B cell (primary cell): ENCODE results near the gene C1orf105. TPM values are rescaled to one million over a fixed set of nuclear protein-coding genes. Genes with fewer than 3 reads are reported as not detected.

Experiments used
- ATAC-seq: fragments of 200-7000 bp; cut with Tn5 transposase; one replicate; pipeline ENCODE4 v1.10.0; 2021; ENCODE audit warnings: low read depth, mild to moderate bottlenecking, moderate number of reproducible peaks, moderate library complexity
- CTCF ChIA-PET: fragments of 350-600 bp; sonication (Branson Sonifier 250); formaldehyde crosslinking; loops from one replicate; lab custom pipeline; 2021; ENCODE audit warnings: antibody characterized with exemption, inconsistent platforms; lab: Charles Lee
- POLR2A ChIA-PET: fragments of 350-600 bp; sonication (Branson Sonifier 250); formaldehyde crosslinking; loops from one replicate; lab custom pipeline; 2021; ENCODE audit warnings: antibody characterized with exemption; lab: Charles Lee
- DNase-seq: peaks from one replicate; pipeline ENCODE4 v3.0.0; 2013
- H2AFZ ChIP-seq: 2 replicates; pipeline ENCODE4 v1.6.1; 2012; ENCODE audit warnings: mild to moderate bottlenecking, low read depth, low read length; ENCODE audit not compliant: insufficient read depth, poor library complexity, severe bottlenecking
- H3K27ac ChIP-seq, 2 donors: 1 replicate in 1 of 2; 2 replicates in 1 of 2; pipeline ENCODE4 v1.5.1; 2012 to 2013; ENCODE audit warnings: low read length in 2 of 2, mild to moderate bottlenecking in 2 of 2, moderate library complexity in 1 of 2
- H3K27me3 ChIP-seq, 4 experiments: fragments of 200-600 bp in 1 of 4; sonication (generic) in 1 of 4; replicated peaks in 1 of 4; 1 replicate in 2 of 4; 2 replicates in 2 of 4; pipeline versions ENCODE4 v1.6.1 to v1.7.0; 2013 to 2016; ENCODE audit warnings: low read length in 3 of 4, mild to moderate bottlenecking in 2 of 4, mixed read lengths in 1 of 4, moderate library complexity in 1 of 4; ENCODE audit not compliant: insufficient read depth in 4 of 4, control insufficient read depth in 3 of 4; ENCODE audit errors: control extremely low read depth in 1 of 4
- H3K36me3 ChIP-seq, 2 experiments: replicated peaks in 1 of 2; 1 replicate in 1 of 2; 2 replicates in 1 of 2; pipeline versions ENCODE4 v1.6.1 to v1.7.1; 2013; ENCODE audit warnings: low read length in 1 of 2; ENCODE audit not compliant: insufficient read depth in 2 of 2, control insufficient read depth in 1 of 2; ENCODE audit errors: control extremely low read depth in 1 of 2, extremely low read depth in 1 of 2
- H3K4me1 ChIP-seq, 2 donors: fragments of 200-600 bp in 1 of 2; sonication (generic) in 1 of 2; 1 replicate in 1 of 2; 2 replicates in 1 of 2; pipeline versions ENCODE4 v1.5.1 to v1.6.1; 2013 to 2017; ENCODE audit warnings: low read length in 2 of 2; ENCODE audit not compliant: control insufficient read depth in 2 of 2, insufficient read depth in 2 of 2
- H3K4me2 ChIP-seq: replicated peaks from 2 replicates; pipeline ENCODE3; 2012; ENCODE audit warnings: mild to moderate bottlenecking, low read depth, low read length; ENCODE audit not compliant: poor library complexity, severe bottlenecking
- H3K4me3 ChIP-seq, 5 experiments: fragments of 200-600 bp in 1 of 5; sonication (generic) in 1 of 5; 1 replicate in 3 of 5; 2 replicates in 2 of 5; pipeline versions ENCODE4 v1.5.1 to v1.7.0; 2011 to 2016; ENCODE audit warnings: low read length in 4 of 5, mild to moderate bottlenecking in 4 of 5, low read depth in 2 of 5, control low read depth in 1 of 5, moderate library complexity in 1 of 5; ENCODE audit not compliant: insufficient read depth in 1 of 5; ENCODE audit errors: control extremely low read depth in 1 of 5, extremely low read depth in 1 of 5
- H3K79me2 ChIP-seq: fragments of 200-600 bp; sonication (generic); one replicate; pipeline ENCODE4 v1.6.0; 2016; ENCODE audit warnings: low read length; ENCODE audit not compliant: control insufficient read depth, insufficient read depth
- H3K9ac ChIP-seq: fragments of 200-600 bp; sonication (generic); 2 replicates; pipeline ENCODE4 v1.6.1; 2017; ENCODE audit warnings: mild to moderate bottlenecking, low read length, moderate library complexity
- H3K9me3 ChIP-seq, 3 donors: one replicate each; pipeline versions ENCODE4 v1.6.1 to v1.7.1; 2013; ENCODE audit warnings: low read length in 2 of 3; ENCODE audit not compliant: control insufficient read depth in 2 of 3, insufficient read depth in 1 of 3; ENCODE audit errors: control extremely low read depth in 1 of 3
- H4K20me1 ChIP-seq: 2 replicates; pipeline ENCODE4 v1.6.0; 2012; ENCODE audit warnings: mild to moderate bottlenecking, low read length; ENCODE audit not compliant: insufficient read depth, control insufficient read depth, poor library complexity, severe bottlenecking
- H3K27ac Mint-ChIP-seq: one replicate; pipeline ENCODE4 v1.8.0; 2021; ENCODE audit warnings: mixed read lengths
- H3K27me3 Mint-ChIP-seq: one replicate; pipeline ENCODE4 v1.8.0; 2021; ENCODE audit warnings: mixed read lengths
- H3K4me1 Mint-ChIP-seq: one replicate; pipeline ENCODE4 v1.8.0; 2021; ENCODE audit warnings: mixed read lengths
- H3K4me3 Mint-ChIP-seq: one replicate; pipeline ENCODE4 v1.8.0; 2021; ENCODE audit warnings: mixed read lengths
- H3K9me3 Mint-ChIP-seq: one replicate; pipeline ENCODE4 v1.8.0; 2022; ENCODE audit warnings: mixed read lengths; ENCODE audit not compliant: insufficient read depth
- CTCF ChIP-seq: fragments of 200-600 bp; IDR thresholded peaks from one replicate; pipeline ENCODE4 v1.8.0; 2022; ENCODE audit warnings: antibody characterized with exemption, mild to moderate bottlenecking
- EZH2 ChIP-seq: IDR thresholded peaks from 2 replicates; pipeline ENCODE4 v1.6.1; 2012; ENCODE audit warnings: borderline replicate concordance, low read depth, mild to moderate bottlenecking, moderate library complexity, low read length; ENCODE audit not compliant: insufficient read depth, poor library complexity, severe bottlenecking
- WGBS: methylation state at CpG from one replicate; pipeline ENCODE4 v1.1.5; 2013; ENCODE audit warnings: missing lambda C conversion rate; ENCODE audit not compliant: insufficient coverage; 5-methylcytosine and 5-hydroxymethylcytosine counted together
- intact Hi-C: fragments of 100-400 bp; cut with micrococcal nuclease; formaldehyde crosslinking; loops from one replicate; pipeline ENCODE4 v1.10.0; 2022
- polyA plus RNA-seq: library from polyadenylated mRNA; depleted of rRNA; stranded (reverse); fragments of >200 nt; gene quantifications from 2 replicates; pipeline ENCODE4 v1.2.3, GENCODE V29; 2012
- total RNA-seq, 2 donors: library from RNA; stranded (reverse); fragments of 120-200 nt in 1 of 2; gene quantifications; 1 replicate in 1 of 2; 2 replicates in 1 of 2; pipeline versions ENCODE4 v1.2.3 to v1.2.4, GENCODE V29; 2013 to 2022

Gene C1orf105
- total and polyA plus RNA-seq, 2 donors (not counting 1 experiment from before 2014, with no cell fraction given), result not detected

- no peaks in the 10 kb centered on the region for H3K9me3 ChIP-seq
- Mint-ChIP-seq H3K27ac (no peak overlapping the region), H3K9me3 (no peaks in the 10 kb centered on the region), H3K27me3 (peaks cover 3% of the 10 kb centered on the region), H3K4me1 (no peaks in the 10 kb centered on the region), H3K4me3 (no peak overlapping the region)
- H3K4me2 ChIP-seq, result no peak overlapping the region
- H3K27ac ChIP-seq, result no peak overlapping the region
- DNase-seq, result no peak
- TF ChIP-seq EZH2 (no peak), CTCF (no peak)
- H3K79me2 ChIP-seq, result no peaks in the 10 kb centered on the region
- intact Hi-C loops, result no loop called here
- POLR2A ChIA-PET, result no interaction called here
- no peak overlapping the region for H3K9ac ChIP-seq
- H3K4me1 ChIP-seq, result no peaks in the 10 kb centered on the region
- CTCF ChIA-PET, result no interaction called here
- no peaks in the 10 kb centered on the region for H4K20me1 ChIP-seq
- no peak for ATAC-seq
- no peaks in the 10 kb centered on the region for H3K36me3 ChIP-seq
- H3K4me3 ChIP-seq, result no peak overlapping the region
- peaks cover 0 to 2% (median 0%) of the 10 kb centered on the region in 4 experiments for H3K27me3 ChIP-seq
- H2AFZ ChIP-seq, result no peak overlapping the region
Measured at GRCh38 chr1:172513479-172513878, 93.0 kb downstream of the C1orf105 start.

- Histone ChIP-seq H2AFZ (no peak overlapping the region), H3K4me1 (no peaks in the 10 kb centered on the region), H4K20me1 (no peaks in the 10 kb centered on the region), H3K36me3 (no peaks in the 10 kb centered on the region), H3K9ac (no peak overlapping the region), H3K4me3 (no peak overlapping the region), H3K4me2 (no peak overlapping the region), H3K27ac (no peak overlapping the region), H3K79me2 (no peaks in the 10 kb centered on the region), H3K27me3 (peaks cover 0 to 2% (median 0%) of the 10 kb centered on the region in 4 experiments), H3K9me3 (no peaks in the 10 kb centered on the region)
- Mint-ChIP-seq H3K4me3 (no peak overlapping the region), H3K27ac (no peak overlapping the region), H3K9me3 (no peaks in the 10 kb centered on the region), H3K27me3 (peaks cover 4% of the 10 kb centered on the region), H3K4me1 (no peaks in the 10 kb centered on the region)
- intact Hi-C loops, result no loop called here
- DNase-seq, result no peak
- ATAC-seq, result no peak
- ChIA-PET POLR2A (no interaction called here), CTCF (no interaction called here)
- no peak for TF ChIP-seq EZH2
- TF ChIP-seq CTCF, result no peak
- WGBS, result no CpG with 5 or more reads among the region's 3 CpGs
Measured at GRCh38 chr1:172514108-172514507, 93.6 kb downstream of the C1orf105 start.
